Measurements from ENCODE around the gene TMEM222. TPM values are rescaled to one million over a fixed set of nuclear protein-coding genes. Genes with fewer than 3 reads are reported as not detected.

Gene TMEM222
- total and polyA plus RNA-seq, 2 of the 4 experiments (the other 2 are of a cell fraction) = 19.9 to 54.1 TPM

- peak overlapping the region; percentile 91 for H2AK9ac ChIP-seq (replicated peaks; ENCODE audit: low read depth, low read length, poor library complexity)
- peak overlapping the region; percentile 70; the same call in 1 of the 2 replicates for H3K56ac ChIP-seq (ENCODE audit: extremely low read depth, insufficient read depth, low read length)
- in situ Hi-C loops (cut with MboI; ENCODE audit: low sequenced_read_pairs) (no loop called here), dilution Hi-C loops (cut with HindIII; ENCODE audit: low sequenced_read_pairs, unreplicated experiment) (no loop called here), intact Hi-C loops (cut with micrococcal nuclease) (loop anchor here (2.0 kb wide), 1 partner anchor 65 kb away; no protein-coding TSS in a partner anchor)
- H3K36me3 ChIP-seq (ENCODE audit: control insufficient read depth, insufficient read depth, low read length) = peaks cover 24% of the 10 kb centered on the region
- H3K9ac ChIP-seq (ENCODE audit: low read depth, low read length) = peak overlapping the region; percentile 88
- H4K8ac ChIP-seq (ENCODE audit: low read depth in 2 of 2, low read length in 2 of 2) = peak overlapping the region; percentile 24 to 66; a peak in 2 of 4 replicates
- CTCF ChIA-PET = interaction anchor here (0.6 to 2.3 kb wide), 9 partner anchors 11 to 70 kb away, joined by 3 to 9 read pairs (median 5); no protein-coding TSS in a partner anchor
- H2AFZ ChIP-seq (replicated peaks; ENCODE audit: low read length, poor library complexity) = peak overlapping the region; percentile 99
- 0% methylated on average over 27 of the region's 30 CpGs; no CpG with 5 or more reads in 1 of the 2 experiments for WGBS, 2 experiments (ENCODE audit: extremely low coverage in 2 of 2, insufficient read length in 1 of 2)
- H4K91ac ChIP-seq (ENCODE audit: insufficient read depth, low read depth, low read length) = peak overlapping the region; percentile 58; the same call in 1 of the 2 replicates
- no peak overlapping the region for H3K23ac ChIP-seq (ENCODE audit: low read depth, low read length)
- ATAC-seq (ENCODE audit: low read depth) = peak; percentile 69
- peak; percentile 49 for DNase-seq
- H3K4me1 ChIP-seq (ENCODE audit: control insufficient read depth, insufficient read depth, low read length) = peaks cover 11% of the 10 kb centered on the region
- POLR2A ChIA-PET (ENCODE audit: unreplicated experiment) = interaction anchor here (0.6 to 1.0 kb wide), 3 partner anchors 25 to 44 kb away, joined by 3 to 4 read pairs (median 3); partner anchors contain the start of gene TMEM222
- H2BK5ac ChIP-seq (ENCODE audit: low read depth, low read length, poor library complexity, severe bottlenecking) = peak overlapping the region; percentile 84
- TF ChIP-seq MAFK (IDR thresholded peaks at IDR 0.05; ENCODE audit: low read depth, low read length) = no peak
- no peak for TF ChIP-seq SMC3 (IDR thresholded peaks at IDR 0.05; ENCODE audit: low read depth, low read length)
- peak; percentile 51; the same call in 1 of the 2 replicates for TF ChIP-seq RFX5 (IDR thresholded peaks at IDR 0.05; ENCODE audit: low read depth, low read length)
- 0 out of 2 replicates have a peak, but pooled peaks have one; percentile 40 for TF ChIP-seq CHD1 (IDR thresholded peaks at IDR 0.05; ENCODE audit: low read depth, low read length)
- peaks cover 18% of the 10 kb centered on the region for H3K9me1 ChIP-seq (ENCODE audit: insufficient read depth, low read length)
- peak overlapping the region; percentile 90 for H3K27ac ChIP-seq (ENCODE audit: insufficient read depth, low read length)
- H3K9me3 ChIP-seq (ENCODE audit: control insufficient read depth, insufficient read depth, low read length) = no peaks in the 10 kb centered on the region
- no peak overlapping the region for H2BK15ac ChIP-seq (ENCODE audit: low read depth, low read length)
- H3K18ac ChIP-seq (ENCODE audit: low read depth, low read length) = peak overlapping the region; percentile 38; the same call in 1 of the 2 replicates
- H4K5ac ChIP-seq (ENCODE audit: low read depth, low read length) = 0 out of 2 replicates have a peak overlapping the region, but pooled peaks have one; percentile 31
- peak overlapping the region; percentile 91 for H3K4ac ChIP-seq (ENCODE audit: low read depth, low read length)
- H3K14ac ChIP-seq (replicated peaks; ENCODE audit: low read depth, low read length) = peak overlapping the region; percentile 86
- no peaks in the 10 kb centered on the region for H3K27me3 ChIP-seq (ENCODE audit: control insufficient read depth, insufficient read depth, low read length)
- H2AK5ac ChIP-seq (ENCODE audit: low read depth, low read length) = no peak overlapping the region
- peaks cover 6 to 24% of the 10 kb centered on the region in 2 experiments; a peak in 3 of 4 replicates for H3K79me1 ChIP-seq (ENCODE audit: low read depth in 1 of 2, low read length in 2 of 2)
- BruUV-seq (replicated peaks) = no TSS peak
- peak overlapping the region; percentile 81 for H3K4me2 ChIP-seq (ENCODE audit: low read depth, low read length)
- peaks cover 2% of the 10 kb centered on the region; the same call in 1 of the 2 replicates for H4K20me1 ChIP-seq (ENCODE audit: insufficient read depth, low read length)
- peak overlapping the region; percentile 77 for H3K4me3 ChIP-seq (ENCODE audit: insufficient read depth, low read depth, low read length)
- peak overlapping the region; percentile 54; the same call in 1 of the 2 replicates for H2BK120ac ChIP-seq (ENCODE audit: low read depth, low read length)
- no peak overlapping the region for H2BK20ac ChIP-seq (ENCODE audit: low read depth, low read length)
Measured at GRCh38 chr1:27366113-27366410, 44.1 kb downstream of the TMEM222 start.

Measured in IMR-90 (cell line).